ENCODE data around the gene MRPS7.

- no peak for TF ChIP-seq CTCF (IDR thresholded peaks at IDR 0.05; ENCODE audit: low read depth, low read length)
- no peak for TF ChIP-seq EZH2phosphoT487 (IDR thresholded peaks at IDR 0.05; ENCODE audit: low read depth)
Observed at GRCh38 chr17:75244133-75244866, 17.4 kb upstream of the MRPS7 start.

All from OCI-LY3 (cell line).